T47D (cell line): Measurements from ENCODE around the gene CMIP.
"Not testable (repeated sequence)": the region's sequence is repeated elsewhere in the genome, so short reads cannot be mapped to it uniquely, and the experiment has no call there.

Experiments used
- DNase-seq, 2 experiments: peaks; one replicate each; pipeline versions ENCODE4 v3.0.0 to v3.0.0-alpha.2; 2011 to 2012; ENCODE audit warnings: low read depth in 1 of 2, low spot score in 1 of 2
- JUND ChIP-seq: IDR thresholded peaks from 2 replicates; pipeline ENCODE4 v1.6.1; 2012; ENCODE audit warnings: low read depth
- in situ Hi-C: cut with HindIII; loops from 2 replicates; pipeline ENCODE4 v1.10.0; 2016; ENCODE audit warnings: low sequenced_read_pairs, low pct_unique_long_range_greater_than_20kb

Gene CMIP

DNA sequence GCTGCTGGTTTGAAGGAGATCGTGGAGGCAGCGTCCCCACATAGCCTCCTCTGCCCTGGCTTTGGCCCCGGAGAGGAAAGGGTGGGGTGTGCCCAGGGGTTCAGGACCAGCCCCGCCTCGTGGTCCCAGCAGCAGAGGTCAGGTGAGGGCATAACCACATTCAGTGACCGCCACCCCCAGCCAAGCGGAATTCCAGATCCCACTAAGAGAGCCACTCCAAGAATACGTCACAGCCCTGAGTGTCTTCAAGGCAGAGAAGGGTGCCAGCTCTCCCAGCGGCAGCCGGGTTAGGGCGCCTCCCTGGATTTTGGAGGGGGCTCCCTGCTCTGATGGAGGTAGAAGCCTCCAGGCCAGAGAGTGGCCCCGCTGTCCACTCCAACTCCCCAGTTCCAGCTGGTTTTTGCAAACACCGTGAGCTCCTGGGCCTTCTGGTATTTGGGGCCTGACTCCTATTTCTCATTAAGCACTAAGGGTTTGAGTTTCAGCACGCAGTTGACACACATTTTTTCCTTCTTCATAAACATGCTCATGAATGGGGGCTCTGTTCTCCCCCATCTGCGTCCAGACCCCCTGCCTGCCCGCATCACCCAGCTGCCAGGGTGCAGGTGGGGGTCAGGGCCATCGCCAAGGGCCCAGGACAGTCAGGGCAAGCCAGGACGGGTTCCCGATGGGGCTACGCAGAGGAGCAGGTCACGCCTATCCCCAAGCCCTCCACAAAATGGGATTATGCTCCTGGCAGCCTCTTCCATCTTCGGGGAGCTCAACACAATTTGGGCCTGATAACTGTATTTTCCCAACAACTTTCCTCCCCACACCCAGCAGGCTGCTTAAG is 236.1 kb downstream of the CMIP start:
- DNase-seq = no peak
- in situ Hi-C loops = no loop called here
- no peak for TF ChIP-seq JUND

DNA sequence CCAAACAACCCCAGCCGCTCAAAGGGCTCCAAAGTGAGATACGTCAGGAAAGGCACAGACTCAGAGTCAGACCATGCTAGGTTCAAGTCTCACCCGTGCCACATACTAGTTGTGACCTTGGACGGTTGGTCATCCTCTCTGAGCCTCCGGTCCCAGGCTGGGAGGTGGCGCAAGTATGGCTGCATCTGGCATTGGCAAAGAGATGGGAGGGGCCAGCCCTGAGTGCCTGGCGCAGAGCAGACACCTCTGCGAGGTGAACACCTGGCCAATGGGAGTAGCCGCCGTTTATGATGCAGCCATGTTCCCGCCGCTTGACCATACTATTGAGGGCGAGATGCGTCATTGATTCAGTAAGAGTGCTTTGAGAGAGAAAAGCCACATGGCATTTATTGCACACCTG is 236.7 kb downstream of the CMIP start:
- in situ Hi-C loops = no loop called here
- no peak for DNase-seq
- TF ChIP-seq JUND = no peak

DNA sequence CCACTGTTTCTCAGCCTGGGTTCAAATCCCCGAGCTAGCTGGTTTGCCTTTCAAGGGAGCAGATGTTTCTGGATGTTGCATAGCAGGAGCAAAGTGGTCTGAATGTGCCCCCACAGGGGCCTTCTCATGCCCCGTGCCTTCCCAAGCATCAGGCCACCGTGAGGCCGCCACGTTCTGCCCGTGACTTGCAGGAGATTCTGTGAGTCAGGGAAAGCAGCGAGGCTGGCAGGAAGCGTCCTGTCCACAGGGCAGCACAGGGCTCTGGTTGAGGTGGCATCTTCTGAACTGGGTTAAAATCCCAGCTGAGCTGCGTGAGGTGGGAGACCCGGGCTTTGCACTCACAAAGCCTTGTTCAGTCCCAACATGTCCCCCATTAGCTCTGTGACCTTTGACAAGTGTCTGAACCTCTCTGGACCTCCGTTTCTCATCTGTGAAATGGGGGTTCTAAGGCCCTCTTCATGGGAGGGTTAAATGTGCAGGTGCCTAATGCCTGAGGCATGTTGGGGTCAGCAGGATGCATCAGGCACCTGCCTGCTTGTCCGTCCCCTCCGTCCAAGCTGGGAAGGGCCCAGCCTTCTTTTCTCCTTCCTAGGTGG is 239.7 kb downstream of the CMIP start:
- no peak for TF ChIP-seq JUND
- in situ Hi-C loops = no loop called here
- DNase-seq = no peak

DNA sequence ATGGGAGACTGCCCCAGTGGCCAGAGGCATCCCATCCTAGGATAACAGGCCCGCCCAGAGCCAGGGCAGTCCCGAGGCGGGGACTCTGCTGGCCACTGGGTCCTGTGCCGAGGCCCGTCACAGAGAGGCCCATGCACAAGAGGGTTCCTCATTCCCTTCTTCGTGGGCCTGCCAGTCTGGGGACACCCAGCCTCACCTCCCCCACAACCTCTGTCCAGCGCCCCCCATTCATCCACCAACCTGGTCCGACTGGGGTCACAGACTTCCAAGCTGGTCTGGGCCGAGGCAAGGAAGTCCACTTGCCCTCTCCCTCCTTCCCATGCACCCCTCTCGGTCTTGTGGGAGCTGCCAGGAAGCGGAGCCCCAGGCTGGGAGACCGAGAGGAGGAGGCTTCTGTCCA is 240.3 kb downstream of the CMIP start:
- TF ChIP-seq JUND = no peak
- in situ Hi-C loops = no loop called here
- DNase-seq = no peak

DNA sequence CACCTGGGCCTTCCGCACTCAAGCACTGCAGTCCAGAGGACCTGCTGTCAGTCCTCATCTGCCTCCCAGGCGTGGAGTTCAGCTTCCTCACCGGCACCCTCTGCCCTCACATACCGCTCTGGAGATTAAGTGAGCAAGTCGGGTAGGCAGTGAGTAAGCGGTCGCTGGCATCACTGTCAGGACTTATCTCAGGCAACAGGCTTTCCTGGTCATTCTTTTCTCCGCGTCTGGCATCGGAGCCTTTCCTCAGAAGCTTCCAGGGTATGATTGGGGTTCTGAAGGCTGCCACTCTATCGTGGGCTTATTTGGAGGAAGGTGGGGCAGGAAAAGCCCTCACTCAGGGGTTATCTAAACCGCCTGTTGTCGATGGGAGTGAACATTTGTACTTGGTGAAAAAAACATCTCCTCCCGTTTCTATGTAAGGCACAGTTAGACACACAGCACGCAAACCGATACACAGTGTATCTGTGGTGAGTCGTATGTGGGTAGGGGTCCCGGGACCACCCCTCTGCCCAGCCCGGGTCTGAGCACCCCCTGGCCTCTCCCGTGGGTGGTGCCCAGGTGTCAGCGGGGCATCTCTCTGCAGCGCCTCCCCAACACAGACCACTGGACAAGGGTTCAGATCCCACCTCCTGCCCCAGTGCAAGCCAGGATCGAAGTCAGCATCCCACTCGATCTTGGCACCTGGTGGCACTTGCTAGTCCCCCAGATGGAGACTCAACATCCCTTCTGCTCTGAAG is 242.0 kb downstream of the CMIP start:
- no peak for DNase-seq
- no peak for TF ChIP-seq JUND
- in situ Hi-C loops = no loop called here

DNA sequence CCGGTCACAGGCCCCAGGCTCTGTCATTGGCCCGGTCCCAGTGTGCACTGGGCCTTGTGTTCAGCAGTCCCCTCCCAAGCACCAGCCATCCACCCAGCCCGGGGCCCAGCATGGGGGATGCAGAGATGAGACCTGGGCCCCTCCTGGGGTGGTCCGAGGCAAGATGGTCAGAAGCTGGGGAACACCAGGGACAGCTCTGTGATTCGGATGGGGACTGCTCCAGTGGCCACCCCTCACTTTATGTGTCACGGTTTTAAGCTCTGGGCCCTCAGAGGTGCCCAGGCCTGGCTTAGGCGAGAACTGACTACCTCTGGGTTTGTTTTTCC is 242.5 kb downstream of the CMIP start:
- DNase-seq = no peak
- no peak for TF ChIP-seq JUND
- in situ Hi-C loops = no loop called here

DNA sequence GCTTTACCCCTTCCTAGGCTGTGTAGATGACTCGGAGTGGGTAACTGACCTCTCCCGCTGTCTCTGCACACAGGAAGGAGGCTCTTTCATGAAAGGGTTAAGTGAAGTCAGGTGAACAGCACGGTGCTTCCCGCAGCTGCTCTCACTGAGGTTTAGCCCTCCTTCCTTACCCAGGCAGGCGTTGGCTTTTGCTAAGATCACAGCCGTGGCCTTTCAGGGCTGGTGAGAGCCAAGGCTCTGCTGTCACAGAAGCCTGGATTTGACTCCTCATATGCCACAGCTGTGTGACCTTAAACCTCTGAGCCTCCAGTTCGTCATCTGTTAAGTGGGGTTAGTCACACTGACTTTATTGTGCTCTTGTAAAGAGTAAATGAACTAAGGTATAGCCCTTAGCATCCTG is 243.6 kb downstream of the CMIP start:
- no peak for DNase-seq
- no peak for TF ChIP-seq JUND
- in situ Hi-C loops = no loop called here

DNA sequence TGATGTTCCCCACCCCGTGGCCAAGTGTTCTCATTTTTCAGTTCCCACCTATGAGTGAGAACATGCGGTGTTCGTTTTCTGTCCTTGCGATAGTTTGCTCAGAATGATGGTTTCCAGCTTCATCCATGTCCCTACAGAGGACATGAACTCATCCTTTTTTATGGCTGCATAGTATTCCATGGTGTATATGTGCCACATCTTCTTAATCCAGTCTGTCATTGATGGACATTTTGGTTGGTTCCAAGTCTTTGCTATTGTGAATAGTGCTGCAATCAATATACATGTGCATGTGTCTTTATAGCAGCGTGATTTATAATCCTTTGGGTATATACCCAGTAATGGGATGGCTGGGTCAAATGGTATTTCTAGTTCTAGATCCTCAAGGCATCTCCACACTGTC is 244.2 kb downstream of the CMIP start:
- in situ Hi-C loops, DNase-seq: not testable (repeated sequence)

DNA sequence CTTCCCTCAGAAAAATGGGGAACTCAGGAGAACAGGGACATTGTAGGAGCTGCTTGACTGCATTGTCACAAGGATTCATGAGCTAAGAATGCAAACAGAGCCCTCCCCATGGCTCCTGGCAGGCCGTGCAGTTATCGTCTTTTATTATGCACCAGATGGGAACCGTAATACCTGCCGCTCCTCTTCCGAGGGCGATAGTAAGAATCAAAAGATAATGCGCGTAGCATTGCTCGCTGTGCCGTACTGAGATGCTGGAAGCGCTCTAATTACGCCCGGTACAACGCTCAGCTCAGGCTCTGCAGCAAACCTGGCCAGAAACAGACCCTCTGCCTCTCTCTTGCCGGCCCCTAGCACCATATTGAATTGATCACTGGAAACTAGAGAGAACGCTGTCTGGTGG is 247.4 kb downstream of the CMIP start:
- in situ Hi-C loops = no loop called here
- TF ChIP-seq JUND = no peak
- DNase-seq = no peak

DNA sequence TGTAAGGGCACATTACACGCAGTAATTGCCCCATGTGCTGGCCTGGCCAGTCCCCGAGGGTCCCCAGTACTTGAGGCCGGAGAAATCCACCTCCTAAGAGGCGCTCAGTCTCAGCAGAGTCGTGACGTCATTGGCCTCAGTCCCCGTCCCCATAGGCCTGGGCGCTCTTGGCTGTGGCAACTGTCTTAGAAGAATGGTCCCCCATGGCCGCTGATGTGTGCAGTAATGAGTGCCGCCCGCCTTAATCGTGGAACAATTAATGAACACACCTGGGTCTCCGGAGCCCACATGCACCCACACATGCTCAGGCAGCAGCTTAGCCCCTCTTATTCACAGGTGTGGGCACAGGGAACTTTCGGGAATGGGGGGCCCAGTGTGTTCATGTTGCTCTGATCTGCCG is 248.0 kb downstream of the CMIP start:
- in situ Hi-C loops = no loop called here

DNA sequence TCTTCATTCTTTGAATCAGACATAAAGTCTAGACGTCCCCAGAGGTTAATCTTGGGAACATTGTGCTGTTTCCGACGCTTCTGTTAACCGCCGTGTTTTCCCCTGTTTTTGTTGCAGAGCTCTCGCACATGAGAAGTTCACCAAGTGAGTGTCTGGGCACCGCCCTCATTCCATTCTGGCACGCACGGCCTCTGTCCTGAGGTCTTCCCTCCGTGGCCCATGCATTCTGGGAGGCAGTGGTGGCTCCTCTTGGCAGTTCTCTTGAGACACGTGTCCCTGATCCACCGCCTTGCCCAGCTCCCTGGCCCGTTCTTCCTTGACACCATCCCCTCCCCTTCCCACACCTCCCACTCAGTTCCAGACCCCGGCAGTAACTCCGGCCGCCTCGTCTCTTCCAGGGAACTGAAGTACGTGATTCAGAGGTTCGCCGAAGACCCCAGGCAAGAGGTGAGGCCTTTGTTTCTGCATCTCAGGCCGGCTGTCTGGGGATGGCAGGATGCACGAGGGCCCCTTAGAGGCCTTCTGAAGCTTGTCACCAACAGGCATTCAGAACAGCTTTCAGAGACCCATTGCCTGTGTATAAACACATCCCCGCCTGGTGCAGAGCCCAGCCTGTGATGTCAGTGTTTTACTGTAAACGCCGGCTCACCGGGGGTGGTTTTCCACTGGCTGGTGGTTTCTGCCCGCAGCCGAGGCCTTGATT is 248.6 kb downstream of the CMIP start:
- in situ Hi-C loops = no loop called here
- TF ChIP-seq JUND = no peak
- no peak for DNase-seq

More for the DNA sequence above, 248.0 kb downstream of the CMIP start:
- DNase-seq = no peak
- no peak for TF ChIP-seq JUND

DNA sequence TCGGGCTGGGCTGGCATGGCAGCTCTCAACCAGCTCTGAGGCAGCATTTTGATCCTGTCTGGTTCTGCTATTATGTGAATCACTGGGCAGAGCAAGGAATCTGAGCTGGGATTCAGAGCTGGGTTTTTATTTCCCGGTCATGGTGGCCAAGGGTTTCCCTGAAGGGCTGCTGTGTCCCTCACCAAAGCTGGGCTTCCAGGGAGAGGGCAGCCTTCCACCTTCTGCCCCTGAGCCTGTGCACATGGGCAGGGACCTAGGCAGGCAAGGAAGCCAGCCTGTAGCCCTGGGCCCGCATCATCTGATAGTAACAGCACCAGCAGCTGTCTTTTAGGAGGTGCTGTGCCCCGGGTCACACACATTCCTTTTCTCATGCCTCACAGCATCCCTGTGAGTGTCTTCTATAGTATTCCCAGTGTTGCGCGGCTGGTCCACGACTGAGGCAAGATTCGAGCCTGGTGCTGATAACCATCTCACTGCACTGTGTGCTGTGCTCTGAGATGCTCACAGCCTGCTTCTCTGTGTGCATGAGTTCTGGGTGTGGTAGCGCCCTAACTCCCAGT is 249.2 kb downstream of the CMIP start:
- DNase-seq = no peak
- in situ Hi-C loops = no loop called here
- TF ChIP-seq JUND = no peak
